ENCODE results near the gene RGS6. TPM values are rescaled to one million over a fixed set of nuclear protein-coding genes. Genes with fewer than 3 reads are reported as not detected.

The RGS6 gene
- total RNA-seq, 1 donor from 2014 or later = 0.34 TPM

- TF ChIP-seq EZH2 (IDR thresholded peaks at IDR 0.05; ENCODE audit: insufficient read depth, low read length) (no peak), CTCF (IDR thresholded peaks at IDR 0.05; ENCODE audit: insufficient read depth, low read depth, low read length) (no peak)
- FAIRE-seq = no peak
- no peak overlapping the region for H2AFZ ChIP-seq (ENCODE audit: low read depth, low read length)
- H3K9me3 Mint-ChIP-seq (ENCODE audit: unreplicated experiment) = peaks cover 27% of the 10 kb centered on the region
- H3K27me3 Mint-ChIP-seq (ENCODE audit: low read depth, unreplicated experiment) = peaks cover 10% of the 10 kb centered on the region
- no peaks in the 10 kb centered on the region for H3K27me3 ChIP-seq (ENCODE audit: insufficient read depth, low read length)
- no peaks in the 10 kb centered on the region for H3K79me2 ChIP-seq (ENCODE audit: insufficient read depth, low read length)
- H3K36me3 Mint-ChIP-seq (ENCODE audit: low read depth, unreplicated experiment) = peaks cover 5% of the 10 kb centered on the region
- no peaks in the 10 kb centered on the region for H4K20me1 ChIP-seq (ENCODE audit: insufficient read depth, low read length)
- H3K9me3 ChIP-seq (ENCODE audit: insufficient read depth, low read depth, low read length) = peaks cover 5% of the 10 kb centered on the region
- H3K27ac Mint-ChIP-seq (ENCODE audit: unreplicated experiment) = no peak overlapping the region
- DNase-seq (ENCODE audit: low read depth) = no peak
- no peak overlapping the region for H3K9ac ChIP-seq (ENCODE audit: low read length)
- H3K27ac ChIP-seq (ENCODE audit: low read depth, low read length) = no peak overlapping the region
- H3K4me1 ChIP-seq (ENCODE audit: insufficient read depth, low read length) = peaks cover 16% of the 10 kb centered on the region
- no peak overlapping the region for H3K4me3 ChIP-seq (ENCODE audit: insufficient read depth, low read depth, low read length)
- H3K4me3 Mint-ChIP-seq (ENCODE audit: unreplicated experiment) = no peak overlapping the region
- peaks cover 7% of the 10 kb centered on the region for H3K4me1 Mint-ChIP-seq (ENCODE audit: low read depth, unreplicated experiment)
- no peaks in the 10 kb centered on the region for H3K36me3 ChIP-seq (ENCODE audit: insufficient read depth, low read length)
- no peak overlapping the region for H3K4me2 ChIP-seq (ENCODE audit: low read length)
Measured at GRCh38 chr14:72532686-72533454, 600.6 kb downstream of the RGS6 start.

- H3K27ac Mint-ChIP-seq (ENCODE audit: unreplicated experiment) = no peak overlapping the region
- no peak overlapping the region for H3K4me3 Mint-ChIP-seq (ENCODE audit: unreplicated experiment)
- TF ChIP-seq CTCF (IDR thresholded peaks at IDR 0.05; ENCODE audit: insufficient read depth, low read depth, low read length) (no peak), EZH2 (IDR thresholded peaks at IDR 0.05; ENCODE audit: insufficient read depth, low read length) (no peak)
- no peaks in the 10 kb centered on the region for H3K4me1 Mint-ChIP-seq (ENCODE audit: low read depth, unreplicated experiment)
- no peak overlapping the region for H3K4me2 ChIP-seq (ENCODE audit: low read length)
- no peaks in the 10 kb centered on the region for H3K4me1 ChIP-seq (ENCODE audit: insufficient read depth, low read length)
- DNase-seq (ENCODE audit: low read depth) = no peak
- H2AFZ ChIP-seq (ENCODE audit: low read depth, low read length) = no peak overlapping the region
- H3K36me3 ChIP-seq (ENCODE audit: insufficient read depth, low read length) = no peaks in the 10 kb centered on the region
- no peaks in the 10 kb centered on the region for H4K20me1 ChIP-seq (ENCODE audit: insufficient read depth, low read length)
- H3K36me3 Mint-ChIP-seq (ENCODE audit: low read depth, unreplicated experiment) = peaks cover 5% of the 10 kb centered on the region
- H3K27ac ChIP-seq (ENCODE audit: low read depth, low read length) = no peak overlapping the region
- peaks cover 12% of the 10 kb centered on the region for H3K27me3 Mint-ChIP-seq (ENCODE audit: low read depth, unreplicated experiment)
- peaks cover 24% of the 10 kb centered on the region for H3K9me3 Mint-ChIP-seq (ENCODE audit: unreplicated experiment)
- H3K9me3 ChIP-seq (ENCODE audit: insufficient read depth, low read depth, low read length) = peaks cover 5% of the 10 kb centered on the region
- no peak for FAIRE-seq
- H3K79me2 ChIP-seq (ENCODE audit: insufficient read depth, low read length) = no peaks in the 10 kb centered on the region
- no peaks in the 10 kb centered on the region for H3K27me3 ChIP-seq (ENCODE audit: insufficient read depth, low read length)
- no peak overlapping the region for H3K4me3 ChIP-seq (ENCODE audit: insufficient read depth, low read depth, low read length)
- H3K9ac ChIP-seq (ENCODE audit: low read length) = no peak overlapping the region
Measured at GRCh38 chr14:72535485-72535884, 603.3 kb downstream of the RGS6 start.

GRCh38 chr14:72538387-72538786, 606.2 kb downstream of the RGS6 start:
- no peak for DNase-seq (ENCODE audit: low read depth)
- Histone ChIP-seq H3K79me2 (ENCODE audit: insufficient read depth, low read length) (no peaks in the 10 kb centered on the region), H3K9me3 (ENCODE audit: insufficient read depth, low read depth, low read length) (no peaks in the 10 kb centered on the region), H3K36me3 (ENCODE audit: insufficient read depth, low read length) (no peaks in the 10 kb centered on the region), H3K9ac (ENCODE audit: low read length) (no peak overlapping the region), H3K27me3 (ENCODE audit: insufficient read depth, low read length) (no peaks in the 10 kb centered on the region), H3K4me1 (ENCODE audit: insufficient read depth, low read length) (no peaks in the 10 kb centered on the region), H3K4me3 (ENCODE audit: insufficient read depth, low read depth, low read length) (no peak overlapping the region), H4K20me1 (ENCODE audit: insufficient read depth, low read length) (no peaks in the 10 kb centered on the region), H3K4me2 (ENCODE audit: low read length) (no peak overlapping the region), H3K27ac (ENCODE audit: low read depth, low read length) (no peak overlapping the region), H2AFZ (ENCODE audit: low read depth, low read length) (no peak overlapping the region)
- no peak overlapping the region for H3K4me3 Mint-ChIP-seq (ENCODE audit: unreplicated experiment)
- H3K36me3 Mint-ChIP-seq (ENCODE audit: low read depth, unreplicated experiment) = peaks cover 3% of the 10 kb centered on the region
- peaks cover 13% of the 10 kb centered on the region for H3K9me3 Mint-ChIP-seq (ENCODE audit: unreplicated experiment)
- H3K27ac Mint-ChIP-seq (ENCODE audit: unreplicated experiment) = no peak overlapping the region
- H3K4me1 Mint-ChIP-seq (ENCODE audit: low read depth, unreplicated experiment) = peaks cover 5% of the 10 kb centered on the region
- TF ChIP-seq CTCF (IDR thresholded peaks at IDR 0.05; ENCODE audit: insufficient read depth, low read depth, low read length) = no peak
- no peak for TF ChIP-seq EZH2 (IDR thresholded peaks at IDR 0.05; ENCODE audit: insufficient read depth, low read length)
- peaks cover 15% of the 10 kb centered on the region for H3K27me3 Mint-ChIP-seq (ENCODE audit: low read depth, unreplicated experiment)
- no peak for FAIRE-seq

All from astrocyte (in vitro differentiated cells and primary cell).